Measurements from ENCODE around the gene CNOT11. TPM values are rescaled to one million over a fixed set of nuclear protein-coding genes. Genes with fewer than 3 reads are reported as not detected.
"Not testable (repeated sequence)": the region's sequence is repeated elsewhere in the genome, so short reads cannot be mapped to it uniquely, and the experiment has no call there.

CNOT11 gene
- total RNA-seq, 1 experiment from 2014 or later, result 60.6 TPM

DNA sequence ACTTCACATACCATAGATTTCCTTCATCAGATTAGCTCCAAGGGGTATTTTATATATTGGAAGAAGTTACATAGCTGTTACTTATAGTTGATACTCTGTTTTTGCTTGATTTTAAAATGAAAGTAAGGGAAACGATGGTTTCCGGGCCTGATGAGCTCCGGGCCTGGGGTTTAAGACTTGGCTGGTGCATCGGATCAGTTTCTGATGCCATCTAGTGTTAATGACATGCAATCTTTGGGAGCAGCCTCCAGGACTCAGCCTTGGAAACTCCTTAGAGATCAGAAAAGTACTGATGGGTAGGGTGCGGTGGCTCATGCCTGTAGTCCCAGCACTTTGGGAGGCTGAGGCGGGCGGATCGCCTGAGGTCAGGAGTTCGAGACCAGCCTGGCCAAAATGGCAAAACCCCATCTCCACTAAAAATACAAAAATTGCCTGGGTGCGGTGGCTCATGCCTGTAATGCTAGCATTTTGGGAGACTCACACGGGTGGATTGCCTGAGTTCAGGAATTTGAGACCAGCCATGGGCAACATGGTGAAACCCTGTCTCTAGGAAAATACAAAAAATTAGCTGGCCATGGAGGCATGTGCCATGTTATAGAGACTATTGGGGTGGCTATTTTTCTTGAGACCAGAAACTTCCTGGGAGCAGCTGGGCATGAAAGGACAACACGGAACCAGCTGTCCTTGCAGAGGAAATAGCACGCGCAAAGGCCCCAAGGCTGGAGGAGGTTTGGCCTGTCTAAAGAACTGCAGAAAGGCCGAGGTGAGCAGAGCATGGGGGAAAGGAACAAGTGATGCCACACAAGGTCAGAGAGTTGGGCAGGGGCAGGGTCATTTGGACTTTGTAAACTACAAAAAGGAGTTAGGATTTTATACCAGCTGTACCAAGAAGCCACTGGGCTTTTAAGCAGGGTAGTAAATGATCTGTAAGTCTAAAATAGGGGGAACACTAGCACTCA, 46.9 kb upstream of the CNOT11 start:
- H3K9me2 ChIP-seq (ENCODE audit: insufficient read depth), result no peaks in the 10 kb centered on the region
- DNase-seq, result peak; percentile 49 to 75
- POLR2A ChIA-PET (ENCODE audit: unreplicated experiment), result interaction anchor here (0.6 kb wide), 2 partner anchors 92 to 193 kb away, joined by 4 to 13 read pairs; no protein-coding TSS in a partner anchor
- intact Hi-C loops (cut with micrococcal nuclease; ENCODE audit: unreplicated experiment), result loop anchor here (1.0 to 10.0 kb wide), 5 partner anchors 47 to 601 kb away; partner anchors contain the start of gene CNOT11
- H3F3A ChIP-seq (ENCODE audit: insufficient read depth, low read depth), result peaks cover 3% of the 10 kb centered on the region; the same call in 1 of the 2 replicates
- H3K27me3 ChIP-seq (ENCODE audit: insufficient read depth, low read depth), result no peaks in the 10 kb centered on the region
- CTCF ChIA-PET, result interaction anchor here (0.6 to 2.3 kb wide), 10 partner anchors 9 to 598 kb away, joined by 3 to 11 read pairs (median 3); no protein-coding TSS in a partner anchor
- no peak for TF ChIP-seq EZH2 (IDR thresholded peaks at IDR 0.05; ENCODE audit: low read depth)
- TF ChIP-seq, protein P1, sequence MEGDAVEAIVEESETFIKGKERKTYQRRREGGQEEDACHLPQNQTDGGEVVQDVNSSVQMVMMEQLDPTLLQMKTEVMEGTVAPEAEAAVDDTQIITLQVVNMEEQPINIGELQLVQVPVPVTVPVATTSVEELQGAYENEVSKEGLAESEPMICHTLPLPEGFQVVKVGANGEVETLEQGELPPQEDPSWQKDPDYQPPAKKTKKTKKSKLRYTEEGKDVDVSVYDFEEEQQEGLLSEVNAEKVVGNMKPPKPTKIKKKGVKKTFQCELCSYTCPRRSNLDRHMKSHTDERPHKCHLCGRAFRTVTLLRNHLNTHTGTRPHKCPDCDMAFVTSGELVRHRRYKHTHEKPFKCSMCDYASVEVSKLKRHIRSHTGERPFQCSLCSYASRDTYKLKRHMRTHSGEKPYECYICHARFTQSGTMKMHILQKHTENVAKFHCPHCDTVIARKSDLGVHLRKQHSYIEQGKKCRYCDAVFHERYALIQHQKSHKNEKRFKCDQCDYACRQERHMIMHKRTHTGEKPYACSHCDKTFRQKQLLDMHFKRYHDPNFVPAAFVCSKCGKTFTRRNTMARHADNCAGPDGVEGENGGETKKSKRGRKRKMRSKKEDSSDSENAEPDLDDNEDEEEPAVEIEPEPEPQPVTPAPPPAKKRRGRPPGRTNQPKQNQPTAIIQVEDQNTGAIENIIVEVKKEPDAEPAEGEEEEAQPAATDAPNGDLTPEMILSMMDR (conservative IDR thresholded peaks at IDR 0.05), result peak; percentile 59
- no peaks in the 10 kb centered on the region for H3K36me3 ChIP-seq (ENCODE audit: low read depth)
- H4K20me1 ChIP-seq (ENCODE audit: insufficient read depth), result no peaks in the 10 kb centered on the region
- H3K4me1 ChIP-seq (replicated peaks; ENCODE audit: insufficient read depth), result peaks cover 3% of the 10 kb centered on the region; the same call in 1 of the 2 replicates
- H3K9me3 ChIP-seq (ENCODE audit: insufficient read depth, low read depth), result no peaks in the 10 kb centered on the region
- H3K4me3 ChIP-seq, result peak overlapping the region; percentile 48; the same call in 1 of the 2 replicates
- no peaks in the 10 kb centered on the region for H3K79me2 ChIP-seq (ENCODE audit: low read depth)
- peak overlapping the region; percentile 28; the same call in 1 of the 2 replicates for H3K27ac ChIP-seq
- no TSS peak for BruUV-seq (replicated peaks)
- peak overlapping the region; percentile 82 for H2AFZ ChIP-seq
- peak overlapping the region; percentile 76 for H3K4me2 ChIP-seq

DNA sequence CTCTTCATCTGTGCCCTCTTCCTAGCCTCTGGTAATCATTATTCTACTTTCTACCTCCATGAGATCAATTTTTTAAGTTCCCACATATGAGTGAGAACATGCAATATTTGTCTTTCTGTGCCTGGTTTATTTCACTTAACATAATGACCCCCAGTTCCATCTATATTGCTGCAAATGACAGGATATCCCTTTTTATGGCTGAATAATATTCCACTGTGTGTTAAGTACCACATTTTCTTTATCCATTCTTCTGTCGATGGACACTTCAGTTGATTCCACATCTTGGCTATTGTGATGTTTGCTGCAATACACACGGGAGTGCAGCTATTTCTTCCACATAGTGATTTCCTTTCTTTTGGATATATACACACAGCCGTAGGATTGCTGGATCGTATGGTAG, 43.9 kb upstream of the CNOT11 start:
- ChIA-PET CTCF (no interaction called here), POLR2A (ENCODE audit: unreplicated experiment) (no interaction called here)
- no peaks in the 10 kb centered on the region; the same call in 1 of the 2 replicates for H3K9me2 ChIP-seq (ENCODE audit: insufficient read depth)
- H3K79me2 ChIP-seq (ENCODE audit: low read depth), result no peaks in the 10 kb centered on the region
- no peak overlapping the region for H3K27ac ChIP-seq
- H3F3A ChIP-seq (ENCODE audit: insufficient read depth, low read depth), result no peaks in the 10 kb centered on the region
- no peak overlapping the region for H3K4me2 ChIP-seq
- no peaks in the 10 kb centered on the region for H3K9me3 ChIP-seq (ENCODE audit: insufficient read depth, low read depth)
- H3K27me3 ChIP-seq (ENCODE audit: insufficient read depth, low read depth), result no peaks in the 10 kb centered on the region
- TF ChIP-seq, protein P1 (conservative IDR thresholded peaks at IDR 0.05), result no peak
- no peak for TF ChIP-seq EZH2 (IDR thresholded peaks at IDR 0.05; ENCODE audit: low read depth)
- no peaks in the 10 kb centered on the region for H3K36me3 ChIP-seq (ENCODE audit: low read depth)
- no peak overlapping the region for H3K4me3 ChIP-seq
- H2AFZ ChIP-seq, result no peak overlapping the region
- DNase-seq, result no peak
- H4K20me1 ChIP-seq (ENCODE audit: insufficient read depth), result no peaks in the 10 kb centered on the region
- no TSS peak for BruUV-seq (replicated peaks)
- intact Hi-C loops (cut with micrococcal nuclease; ENCODE audit: unreplicated experiment), result loop anchor here (5.0 to 10.0 kb wide), 2 partner anchors 43 to 604 kb away; partner anchors contain the start of gene CNOT11
- H3K4me1 ChIP-seq (replicated peaks; ENCODE audit: insufficient read depth), result no peaks in the 10 kb centered on the region

DNA sequence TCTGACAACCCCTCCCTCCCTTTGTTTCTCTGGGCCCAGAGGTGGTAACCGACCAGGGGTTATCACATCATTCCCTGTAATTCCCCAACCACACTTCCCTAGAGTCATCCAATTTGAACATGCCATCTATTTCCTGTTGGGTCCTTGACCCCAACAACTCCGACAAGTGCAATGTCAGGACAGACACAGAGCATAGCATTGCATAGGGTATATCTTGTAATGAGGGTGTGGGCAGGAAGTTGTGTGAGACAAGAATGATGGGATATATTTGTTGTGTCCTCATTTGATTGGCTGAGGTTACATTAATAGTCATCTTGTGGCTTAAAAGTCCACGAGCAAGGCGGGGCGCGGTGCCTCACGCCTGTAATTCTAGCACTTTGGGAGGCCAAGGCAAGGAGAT, 33.4 kb upstream of the CNOT11 start:
- no peaks in the 10 kb centered on the region for H3K9me2 ChIP-seq (ENCODE audit: insufficient read depth)
- ChIA-PET CTCF (no interaction called here), POLR2A (ENCODE audit: unreplicated experiment) (no interaction called here)
- no peak overlapping the region for H2AFZ ChIP-seq
- no peaks in the 10 kb centered on the region for H3K9me3 ChIP-seq (ENCODE audit: insufficient read depth, low read depth)
- H3K4me1 ChIP-seq (replicated peaks; ENCODE audit: insufficient read depth), result no peaks in the 10 kb centered on the region
- H3K79me2 ChIP-seq (ENCODE audit: low read depth), result no peaks in the 10 kb centered on the region
- BruUV-seq (replicated peaks), result no TSS peak
- DNase-seq, result no peak
- no peak overlapping the region for H3K4me3 ChIP-seq
- no peaks in the 10 kb centered on the region for H3F3A ChIP-seq (ENCODE audit: insufficient read depth, low read depth)
- no peak overlapping the region for H3K4me2 ChIP-seq
- H3K27me3 ChIP-seq (ENCODE audit: insufficient read depth, low read depth), result no peaks in the 10 kb centered on the region
- H4K20me1 ChIP-seq (ENCODE audit: insufficient read depth), result no peaks in the 10 kb centered on the region
- intact Hi-C loops (cut with micrococcal nuclease; ENCODE audit: unreplicated experiment), result no loop called here
- TF ChIP-seq, protein P1 (conservative IDR thresholded peaks at IDR 0.05), result no peak
- TF ChIP-seq EZH2 (IDR thresholded peaks at IDR 0.05; ENCODE audit: low read depth), result no peak
- H3K27ac ChIP-seq, result no peak overlapping the region
- H3K36me3 ChIP-seq (ENCODE audit: low read depth), result no peaks in the 10 kb centered on the region

GRCh38 chr2:101220091-101220490, 32.6 kb upstream of the CNOT11 start:
- H3K9me2 ChIP-seq (ENCODE audit: insufficient read depth); H3K4me1 ChIP-seq (replicated peaks; ENCODE audit: insufficient read depth); H3K4me3 ChIP-seq; intact Hi-C loops (cut with micrococcal nuclease; ENCODE audit: unreplicated experiment); DNase-seq; H3K36me3 ChIP-seq (ENCODE audit: low read depth); H3K27me3 ChIP-seq (ENCODE audit: insufficient read depth, low read depth); H3F3A ChIP-seq (ENCODE audit: insufficient read depth, low read depth); CTCF ChIA-PET; H3K27ac ChIP-seq; H4K20me1 ChIP-seq (ENCODE audit: insufficient read depth); H2AFZ ChIP-seq; POLR2A ChIA-PET (ENCODE audit: unreplicated experiment); BruUV-seq (replicated peaks); H3K4me2 ChIP-seq; H3K9me3 ChIP-seq (ENCODE audit: insufficient read depth, low read depth); H3K79me2 ChIP-seq (ENCODE audit: low read depth): not testable (repeated sequence)
